HEK293 (cell line): Measurements from ENCODE around the gene PRXL2B.

Experiments used
- BCL11A ChIP-seq: fragments of 450-650 bp; formaldehyde crosslinking; IDR thresholded peaks from 2 replicates; pipeline ENCODE4 v1.5.1; 2016; ENCODE audit warnings: low read depth, missing biosample characterization, missing genetic modification characterization
- GLI2 ChIP-seq: fragments of 450-650 bp; formaldehyde crosslinking; IDR thresholded peaks from 2 replicates; pipeline ENCODE4; 2017; ENCODE audit warnings: missing biosample characterization, missing genetic modification characterization, low read depth, borderline replicate concordance
- GLI4 ChIP-seq: fragments of 450-650 bp; formaldehyde crosslinking; IDR thresholded peaks from 2 replicates; pipeline ENCODE4 v1.5.1; 2016; ENCODE audit warnings: missing biosample characterization, missing genetic modification characterization
- IKZF3 ChIP-seq: fragments of 450-650 bp; IDR thresholded peaks from 2 replicates; pipeline ENCODE4 v1.5.0; 2018; ENCODE audit warnings: missing biosample characterization, mild to moderate bottlenecking, missing genetic modification characterization, moderate library complexity
- MZF1 ChIP-seq: fragments of 450-650 bp; formaldehyde crosslinking; IDR thresholded peaks from 2 replicates; pipeline ENCODE4 v1.5.1; 2017; ENCODE audit warnings: missing biosample characterization, missing genetic modification characterization, borderline replicate concordance
- PRDM6 ChIP-seq: fragments of 450-650 bp; formaldehyde crosslinking; IDR thresholded peaks from 2 replicates; pipeline ENCODE4 v1.5.1; 2017; ENCODE audit warnings: missing biosample characterization, missing genetic modification characterization
- SALL2 ChIP-seq: fragments of 450-650 bp; formaldehyde crosslinking; IDR thresholded peaks from 2 replicates; pipeline ENCODE4 v1.5.0; 2017; ENCODE audit warnings: missing biosample characterization, mild to moderate bottlenecking, missing genetic modification characterization, borderline replicate concordance
- SCRT1 ChIP-seq: fragments of 450-650 bp; formaldehyde crosslinking; IDR thresholded peaks from 2 replicates; pipeline ENCODE4 v1.5.1; 2016; ENCODE audit warnings: missing biosample characterization, missing genetic modification characterization, borderline replicate concordance
- YY2 ChIP-seq: fragments of 450-650 bp; formaldehyde crosslinking; IDR thresholded peaks from 2 replicates; pipeline ENCODE4 v1.5.1; 2016; ENCODE audit warnings: missing biosample characterization, missing genetic modification characterization
- ZBTB26 ChIP-seq: fragments of 450-650 bp; formaldehyde crosslinking; optimal IDR thresholded peaks from 2 replicates; pipeline ENCODE3; 2016; ENCODE audit warnings: missing biosample characterization, mild to moderate bottlenecking, missing genetic modification characterization
- ZBTB48 ChIP-seq: fragments of 450-650 bp; formaldehyde crosslinking; IDR thresholded peaks from 2 replicates; pipeline ENCODE4 v1.5.1; 2016; ENCODE audit warnings: missing biosample characterization, missing genetic modification characterization
- ZFP41 ChIP-seq: fragments of 450-650 bp; formaldehyde crosslinking; IDR thresholded peaks from 2 replicates; pipeline ENCODE4 v1.5.1; 2016; ENCODE audit warnings: missing biosample characterization, missing genetic modification characterization, borderline replicate concordance
- ZNF121 ChIP-seq: fragments of 450-650 bp; formaldehyde crosslinking; IDR thresholded peaks from 2 replicates; pipeline ENCODE4 v1.5.1; 2016; ENCODE audit warnings: missing biosample characterization, missing genetic modification characterization
- ZNF140 ChIP-seq: fragments of 450-650 bp; formaldehyde crosslinking; IDR thresholded peaks from 2 replicates; pipeline ENCODE4 v1.5.1; 2016; ENCODE audit warnings: missing biosample characterization, missing genetic modification characterization
- ZNF174 ChIP-seq: fragments of 450-650 bp; formaldehyde crosslinking; IDR thresholded peaks from 2 replicates; pipeline ENCODE4 v1.5.0; 2017; ENCODE audit warnings: missing biosample characterization, mild to moderate bottlenecking, missing genetic modification characterization
- ZNF184 ChIP-seq: fragments of 450-650 bp; IDR thresholded peaks from 2 replicates; pipeline ENCODE4 v1.5.1; 2018; ENCODE audit warnings: missing biosample characterization, mild to moderate bottlenecking, missing genetic modification characterization
- ZNF19 ChIP-seq: fragments of 450-650 bp; formaldehyde crosslinking; IDR thresholded peaks from 2 replicates; pipeline ENCODE4; 2016; ENCODE audit warnings: missing biosample characterization, missing genetic modification characterization, low read depth
- ZNF239 ChIP-seq: fragments of 450-650 bp; formaldehyde crosslinking; IDR thresholded peaks from 2 replicates; pipeline ENCODE4 v1.5.1; 2016; ENCODE audit warnings: missing biosample characterization, missing genetic modification characterization
- ZNF341 ChIP-seq: fragments of 450-650 bp; formaldehyde crosslinking; IDR thresholded peaks from 2 replicates; pipeline ENCODE4; 2016; ENCODE audit warnings: low read depth, missing biosample characterization, missing genetic modification characterization
- ZNF426 ChIP-seq: fragments of 450-650 bp; formaldehyde crosslinking; IDR thresholded peaks from 2 replicates; pipeline ENCODE4 v1.5.1; 2017; ENCODE audit warnings: missing biosample characterization, missing genetic modification characterization, mild to moderate bottlenecking, inconsistent platforms, moderate library complexity
- ZNF529 ChIP-seq: fragments of 450-650 bp; formaldehyde crosslinking; IDR thresholded peaks from 2 replicates; pipeline ENCODE4 v1.5.1; 2017; ENCODE audit warnings: missing genetic modification characterization, missing biosample characterization; ENCODE audit not compliant: insufficient replicate concordance
- ZNF658 ChIP-seq: fragments of 450-650 bp; formaldehyde crosslinking; IDR thresholded peaks from 2 replicates; pipeline ENCODE4; 2016; ENCODE audit warnings: missing biosample characterization, missing genetic modification characterization
- ZNF747 ChIP-seq: fragments of 450-650 bp; formaldehyde crosslinking; IDR thresholded peaks from 2 replicates; pipeline ENCODE4 v1.5.1; 2016; ENCODE audit warnings: missing biosample characterization, missing genetic modification characterization
- ZNF843 ChIP-seq: fragments of 450-650 bp; formaldehyde crosslinking; IDR thresholded peaks from 2 replicates; pipeline ENCODE4 v1.5.1; 2016; ENCODE audit warnings: missing biosample characterization, missing genetic modification characterization
- ZXDB ChIP-seq: fragments of 450-650 bp; formaldehyde crosslinking; IDR thresholded peaks from 2 replicates; pipeline ENCODE4 v1.5.1; 2016; ENCODE audit warnings: missing biosample characterization, missing genetic modification characterization
- TF ChIP-seq, protein P1 (sequence below): fragments of 450-650 bp; formaldehyde crosslinking; IDR thresholded peaks from 2 replicates; pipeline ENCODE4 v1.5.1; 2016; ENCODE audit warnings: missing biosample characterization, missing genetic modification characterization
- TF ChIP-seq, protein P2 (sequence below): fragments of 450-650 bp; formaldehyde crosslinking; IDR thresholded peaks from 2 replicates; pipeline ENCODE4 v1.5.1; 2016; ENCODE audit warnings: missing biosample characterization, missing genetic modification characterization, borderline replicate concordance

The PRXL2B gene

GRCh38 chr1:2566101-2567045 lies 20.2 kb upstream of the PRXL2B start (continued):
- TF ChIP-seq, protein P1, sequence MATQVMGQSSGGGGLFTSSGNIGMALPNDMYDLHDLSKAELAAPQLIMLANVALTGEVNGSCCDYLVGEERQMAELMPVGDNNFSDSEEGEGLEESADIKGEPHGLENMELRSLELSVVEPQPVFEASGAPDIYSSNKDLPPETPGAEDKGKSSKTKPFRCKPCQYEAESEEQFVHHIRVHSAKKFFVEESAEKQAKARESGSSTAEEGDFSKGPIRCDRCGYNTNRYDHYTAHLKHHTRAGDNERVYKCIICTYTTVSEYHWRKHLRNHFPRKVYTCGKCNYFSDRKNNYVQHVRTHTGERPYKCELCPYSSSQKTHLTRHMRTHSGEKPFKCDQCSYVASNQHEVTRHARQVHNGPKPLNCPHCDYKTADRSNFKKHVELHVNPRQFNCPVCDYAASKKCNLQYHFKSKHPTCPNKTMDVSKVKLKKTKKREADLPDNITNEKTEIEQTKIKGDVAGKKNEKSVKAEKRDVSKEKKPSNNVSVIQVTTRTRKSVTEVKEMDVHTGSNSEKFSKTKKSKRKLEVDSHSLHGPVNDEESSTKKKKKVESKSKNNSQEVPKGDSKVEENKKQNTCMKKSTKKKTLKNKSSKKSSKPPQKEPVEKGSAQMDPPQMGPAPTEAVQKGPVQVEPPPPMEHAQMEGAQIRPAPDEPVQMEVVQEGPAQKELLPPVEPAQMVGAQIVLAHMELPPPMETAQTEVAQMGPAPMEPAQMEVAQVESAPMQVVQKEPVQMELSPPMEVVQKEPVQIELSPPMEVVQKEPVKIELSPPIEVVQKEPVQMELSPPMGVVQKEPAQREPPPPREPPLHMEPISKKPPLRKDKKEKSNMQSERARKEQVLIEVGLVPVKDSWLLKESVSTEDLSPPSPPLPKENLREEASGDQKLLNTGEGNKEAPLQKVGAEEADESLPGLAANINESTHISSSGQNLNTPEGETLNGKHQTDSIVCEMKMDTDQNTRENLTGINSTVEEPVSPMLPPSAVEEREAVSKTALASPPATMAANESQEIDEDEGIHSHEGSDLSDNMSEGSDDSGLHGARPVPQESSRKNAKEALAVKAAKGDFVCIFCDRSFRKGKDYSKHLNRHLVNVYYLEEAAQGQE (tag by site-specific recombination), result peak; percentile 54; the same call in 1 of the 2 replicates
- TF ChIP-seq ZNF341 (tag by site-specific recombination), result no peak
- no peak for TF ChIP-seq GLI4 (tag by site-specific recombination)
- TF ChIP-seq, protein P2, sequence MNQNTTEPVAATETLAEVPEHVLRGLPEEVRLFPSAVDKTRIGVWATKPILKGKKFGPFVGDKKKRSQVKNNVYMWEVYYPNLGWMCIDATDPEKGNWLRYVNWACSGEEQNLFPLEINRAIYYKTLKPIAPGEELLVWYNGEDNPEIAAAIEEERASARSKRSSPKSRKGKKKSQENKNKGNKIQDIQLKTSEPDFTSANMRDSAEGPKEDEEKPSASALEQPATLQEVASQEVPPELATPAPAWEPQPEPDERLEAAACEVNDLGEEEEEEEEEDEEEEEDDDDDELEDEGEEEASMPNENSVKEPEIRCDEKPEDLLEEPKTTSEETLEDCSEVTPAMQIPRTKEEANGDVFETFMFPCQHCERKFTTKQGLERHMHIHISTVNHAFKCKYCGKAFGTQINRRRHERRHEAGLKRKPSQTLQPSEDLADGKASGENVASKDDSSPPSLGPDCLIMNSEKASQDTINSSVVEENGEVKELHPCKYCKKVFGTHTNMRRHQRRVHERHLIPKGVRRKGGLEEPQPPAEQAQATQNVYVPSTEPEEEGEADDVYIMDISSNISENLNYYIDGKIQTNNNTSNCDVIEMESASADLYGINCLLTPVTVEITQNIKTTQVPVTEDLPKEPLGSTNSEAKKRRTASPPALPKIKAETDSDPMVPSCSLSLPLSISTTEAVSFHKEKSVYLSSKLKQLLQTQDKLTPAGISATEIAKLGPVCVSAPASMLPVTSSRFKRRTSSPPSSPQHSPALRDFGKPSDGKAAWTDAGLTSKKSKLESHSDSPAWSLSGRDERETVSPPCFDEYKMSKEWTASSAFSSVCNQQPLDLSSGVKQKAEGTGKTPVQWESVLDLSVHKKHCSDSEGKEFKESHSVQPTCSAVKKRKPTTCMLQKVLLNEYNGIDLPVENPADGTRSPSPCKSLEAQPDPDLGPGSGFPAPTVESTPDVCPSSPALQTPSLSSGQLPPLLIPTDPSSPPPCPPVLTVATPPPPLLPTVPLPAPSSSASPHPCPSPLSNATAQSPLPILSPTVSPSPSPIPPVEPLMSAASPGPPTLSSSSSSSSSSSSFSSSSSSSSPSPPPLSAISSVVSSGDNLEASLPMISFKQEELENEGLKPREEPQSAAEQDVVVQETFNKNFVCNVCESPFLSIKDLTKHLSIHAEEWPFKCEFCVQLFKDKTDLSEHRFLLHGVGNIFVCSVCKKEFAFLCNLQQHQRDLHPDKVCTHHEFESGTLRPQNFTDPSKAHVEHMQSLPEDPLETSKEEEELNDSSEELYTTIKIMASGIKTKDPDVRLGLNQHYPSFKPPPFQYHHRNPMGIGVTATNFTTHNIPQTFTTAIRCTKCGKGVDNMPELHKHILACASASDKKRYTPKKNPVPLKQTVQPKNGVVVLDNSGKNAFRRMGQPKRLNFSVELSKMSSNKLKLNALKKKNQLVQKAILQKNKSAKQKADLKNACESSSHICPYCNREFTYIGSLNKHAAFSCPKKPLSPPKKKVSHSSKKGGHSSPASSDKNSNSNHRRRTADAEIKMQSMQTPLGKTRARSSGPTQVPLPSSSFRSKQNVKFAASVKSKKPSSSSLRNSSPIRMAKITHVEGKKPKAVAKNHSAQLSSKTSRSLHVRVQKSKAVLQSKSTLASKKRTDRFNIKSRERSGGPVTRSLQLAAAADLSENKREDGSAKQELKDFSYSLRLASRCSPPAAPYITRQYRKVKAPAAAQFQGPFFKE, result no peak
- TF ChIP-seq ZXDB, result no peak
- no peak for TF ChIP-seq ZBTB48 (tag by site-specific recombination)
- 0 out of 2 replicates have a peak, but pooled peaks have one; percentile 17 for TF ChIP-seq ZNF19 (tag by site-specific recombination)
- peak; percentile 65 for TF ChIP-seq ZNF140 (tag by site-specific recombination)
- TF ChIP-seq PRDM6 (tag by site-specific recombination), result no peak
- TF ChIP-seq ZNF174 (tag by site-specific recombination), result no peak
- TF ChIP-seq GLI2 (tag by site-specific recombination), result no peak; the same call in 1 of the 2 replicates
- peak; percentile 83 for TF ChIP-seq ZNF426 (tag by site-specific recombination)
- TF ChIP-seq ZBTB26 (tag by site-specific recombination), result no peak
- no peak for TF ChIP-seq BCL11A
- TF ChIP-seq ZNF747 (tag by site-specific recombination), result no peak
- TF ChIP-seq SALL2, result no peak
- no peak for TF ChIP-seq SCRT1 (tag by site-specific recombination)
- TF ChIP-seq ZNF121 (tag by site-specific recombination), result no peak
- TF ChIP-seq ZNF529, result no peak
- no peak for TF ChIP-seq ZNF843 (tag by site-specific recombination)
- no peak for TF ChIP-seq YY2 (tag by site-specific recombination)
- TF ChIP-seq MZF1, result no peak
- no peak for TF ChIP-seq ZNF658 (tag by site-specific recombination)
- no peak for TF ChIP-seq ZFP41 (tag by site-specific recombination)
- no peak for TF ChIP-seq ZNF239 (tag by site-specific recombination)
- TF ChIP-seq IKZF3 (tag by site-specific recombination), result no peak
- TF ChIP-seq ZNF184 (tag by site-specific recombination), result no peak
